ENCODE results near the gene CSRNP2.

DNA sequence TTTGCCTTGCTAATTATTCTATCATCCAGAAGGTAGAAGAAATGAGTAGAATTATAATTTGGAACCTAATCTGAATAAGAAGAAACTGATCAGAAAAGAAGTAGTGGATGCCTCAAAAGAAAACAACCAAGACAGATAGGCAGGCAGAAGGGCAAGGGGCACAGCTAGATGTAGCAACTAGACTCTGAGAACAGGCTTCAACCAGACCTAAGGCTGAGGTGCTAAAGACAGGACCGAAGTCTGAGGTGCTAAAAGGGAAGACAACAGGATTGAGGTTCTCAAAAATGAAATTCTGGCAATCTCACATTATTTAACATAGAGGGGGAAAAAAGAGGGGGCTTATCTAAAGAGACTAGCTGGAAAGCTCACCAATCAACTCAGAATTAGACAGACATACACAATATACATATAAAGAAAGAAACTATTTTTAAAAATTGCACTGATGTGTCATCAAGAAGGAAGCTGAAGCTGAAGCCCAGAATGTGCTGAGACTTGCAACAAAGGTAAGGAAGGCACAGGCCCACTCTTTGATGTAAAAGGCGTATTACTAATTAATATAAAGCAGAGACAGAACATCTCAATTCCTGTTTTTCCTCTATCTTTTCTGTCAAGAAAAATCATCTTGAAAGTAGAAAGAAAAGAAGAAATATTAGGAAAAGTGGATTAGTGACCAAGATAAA is 43.8 kb upstream of the CSRNP2 start:
- TF ChIP-seq, protein P1, sequence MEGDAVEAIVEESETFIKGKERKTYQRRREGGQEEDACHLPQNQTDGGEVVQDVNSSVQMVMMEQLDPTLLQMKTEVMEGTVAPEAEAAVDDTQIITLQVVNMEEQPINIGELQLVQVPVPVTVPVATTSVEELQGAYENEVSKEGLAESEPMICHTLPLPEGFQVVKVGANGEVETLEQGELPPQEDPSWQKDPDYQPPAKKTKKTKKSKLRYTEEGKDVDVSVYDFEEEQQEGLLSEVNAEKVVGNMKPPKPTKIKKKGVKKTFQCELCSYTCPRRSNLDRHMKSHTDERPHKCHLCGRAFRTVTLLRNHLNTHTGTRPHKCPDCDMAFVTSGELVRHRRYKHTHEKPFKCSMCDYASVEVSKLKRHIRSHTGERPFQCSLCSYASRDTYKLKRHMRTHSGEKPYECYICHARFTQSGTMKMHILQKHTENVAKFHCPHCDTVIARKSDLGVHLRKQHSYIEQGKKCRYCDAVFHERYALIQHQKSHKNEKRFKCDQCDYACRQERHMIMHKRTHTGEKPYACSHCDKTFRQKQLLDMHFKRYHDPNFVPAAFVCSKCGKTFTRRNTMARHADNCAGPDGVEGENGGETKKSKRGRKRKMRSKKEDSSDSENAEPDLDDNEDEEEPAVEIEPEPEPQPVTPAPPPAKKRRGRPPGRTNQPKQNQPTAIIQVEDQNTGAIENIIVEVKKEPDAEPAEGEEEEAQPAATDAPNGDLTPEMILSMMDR (IDR thresholded peaks at IDR 0.05), result no peak
- TF ChIP-seq POLR2AphosphoS5 (IDR thresholded peaks at IDR 0.05), result no peak
